ENCODE measurements around the gene CTU2.

GRCh38 chr16:88733630-88734360 is 27.5 kb downstream of the CTU2 start:
- TF ChIP-seq POLR2A (IDR thresholded peaks at IDR 0.05) = no peak
- no peak for TF ChIP-seq CTCF (IDR thresholded peaks at IDR 0.05)

Measured in thyroid gland (tissue), 4 donors.